Superior temporal gyrus (tissue), 1 donor: ENCODE results near the gene FICD.
"Not testable (repeated sequence)": the region's sequence is repeated elsewhere in the genome, so short reads cannot be mapped to it uniquely, and the experiment has no call there.

Experiments used
- DNase-seq: peaks from one replicate; pipeline ENCODE4 v3.0.0-alpha.2; 2016; ENCODE audit errors: extremely low spot score

FICD gene

DNA sequence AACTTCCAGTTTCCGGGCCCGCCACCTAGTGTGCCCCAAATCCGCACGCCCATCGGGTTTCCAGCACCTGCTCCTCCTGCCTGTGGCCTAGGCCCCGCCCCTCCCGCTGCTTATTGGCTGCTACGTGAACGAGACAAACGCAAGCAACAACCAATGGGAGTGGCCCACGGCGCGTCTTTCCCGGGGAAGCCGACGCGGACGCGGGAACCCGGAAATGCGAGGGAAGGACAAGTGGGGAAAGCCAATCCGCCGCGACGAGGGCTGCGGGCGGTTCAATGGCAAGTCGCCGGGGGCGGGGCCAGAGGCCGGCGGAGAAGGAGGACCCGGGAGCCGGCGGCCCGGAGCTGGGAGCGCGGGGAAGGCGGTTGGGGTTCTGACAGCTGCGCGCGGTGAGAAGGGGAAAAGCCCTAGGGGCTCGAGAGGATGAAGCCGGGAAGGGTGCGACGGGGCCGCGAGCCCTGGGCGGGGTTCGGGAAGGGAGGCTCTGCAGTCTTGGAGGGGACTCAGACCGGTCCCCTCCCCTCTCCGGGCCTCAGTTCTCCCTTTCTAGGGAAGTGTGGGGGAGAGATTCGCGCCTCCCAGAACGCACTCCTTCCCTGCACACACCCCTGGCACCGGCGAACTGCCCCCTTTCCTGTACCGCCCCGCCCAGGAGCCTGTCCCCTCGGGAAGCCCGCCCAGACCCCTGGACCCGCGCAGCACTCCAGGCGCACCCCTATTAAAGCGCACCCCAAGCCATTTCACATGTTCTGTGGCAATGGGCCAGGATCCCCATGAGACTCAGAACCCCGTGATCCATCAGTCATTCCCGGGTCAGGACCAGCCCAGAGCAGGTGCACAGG is at the start of gene FICD:
TSS of gene FICD (plus strand) at position 305 of the 842 bp plus-strand sequence. CDS start 1,696 bp downstream, outside the sequence.
- DNase-seq: peak; percentile 99

DNA sequence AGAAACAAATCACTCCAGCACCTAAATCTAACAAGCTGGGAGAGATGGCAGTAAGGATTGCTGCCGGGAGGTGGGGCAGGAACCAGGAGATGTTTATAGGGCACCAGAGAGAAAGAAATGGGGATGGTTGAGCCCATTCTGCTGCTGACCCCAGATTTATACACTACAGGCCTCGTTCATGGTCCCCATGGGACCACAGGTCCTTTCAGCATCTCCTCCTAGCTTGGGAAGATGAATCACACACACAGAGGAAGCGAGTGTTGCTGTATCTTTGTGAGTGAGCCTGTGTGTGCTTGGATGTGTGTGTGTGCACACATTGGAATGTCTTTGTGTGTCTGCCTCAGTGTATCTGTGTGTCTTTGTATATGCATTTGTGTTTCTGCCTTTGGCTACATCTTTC is 49.7 kb upstream of the FICD start:
- DNase-seq: no peak

DNA sequence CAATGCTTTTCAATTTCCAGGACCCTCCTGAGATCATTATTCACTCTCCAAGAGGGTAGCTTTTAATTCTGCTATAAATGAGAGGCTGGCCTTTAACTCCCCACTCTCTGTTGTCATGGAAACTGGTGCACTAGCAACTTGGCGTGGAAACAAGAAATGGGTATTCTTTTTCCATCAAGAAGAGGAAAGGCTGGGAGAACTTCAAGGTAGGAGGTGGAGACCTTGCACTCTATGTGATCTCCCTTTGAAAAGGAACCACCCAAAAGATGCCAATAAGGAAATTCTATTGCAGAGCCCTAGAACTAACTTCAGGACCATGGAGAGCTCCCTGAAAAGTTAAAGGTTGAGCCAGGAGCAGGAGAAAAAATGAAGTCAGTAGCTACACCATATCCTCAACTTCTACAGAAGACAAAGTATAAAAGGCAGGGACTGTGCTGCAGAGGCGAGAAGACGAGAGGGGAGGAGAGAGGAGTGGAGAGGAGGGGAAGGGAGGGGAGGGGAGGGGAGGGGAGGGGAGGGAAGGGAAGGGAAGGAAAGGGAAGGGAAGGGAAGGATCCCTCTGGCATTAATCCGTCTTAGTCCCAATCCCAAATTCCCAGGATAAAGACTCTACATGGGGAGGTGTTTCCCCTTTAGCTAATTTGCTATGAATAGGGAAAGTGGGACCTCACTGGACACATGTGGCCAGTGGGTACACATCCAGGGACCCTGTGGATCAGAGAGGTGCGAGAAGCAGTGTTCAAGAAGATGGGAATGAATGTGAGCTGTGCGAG is 46.7 kb upstream of the FICD start:
- no peak for DNase-seq

DNA sequence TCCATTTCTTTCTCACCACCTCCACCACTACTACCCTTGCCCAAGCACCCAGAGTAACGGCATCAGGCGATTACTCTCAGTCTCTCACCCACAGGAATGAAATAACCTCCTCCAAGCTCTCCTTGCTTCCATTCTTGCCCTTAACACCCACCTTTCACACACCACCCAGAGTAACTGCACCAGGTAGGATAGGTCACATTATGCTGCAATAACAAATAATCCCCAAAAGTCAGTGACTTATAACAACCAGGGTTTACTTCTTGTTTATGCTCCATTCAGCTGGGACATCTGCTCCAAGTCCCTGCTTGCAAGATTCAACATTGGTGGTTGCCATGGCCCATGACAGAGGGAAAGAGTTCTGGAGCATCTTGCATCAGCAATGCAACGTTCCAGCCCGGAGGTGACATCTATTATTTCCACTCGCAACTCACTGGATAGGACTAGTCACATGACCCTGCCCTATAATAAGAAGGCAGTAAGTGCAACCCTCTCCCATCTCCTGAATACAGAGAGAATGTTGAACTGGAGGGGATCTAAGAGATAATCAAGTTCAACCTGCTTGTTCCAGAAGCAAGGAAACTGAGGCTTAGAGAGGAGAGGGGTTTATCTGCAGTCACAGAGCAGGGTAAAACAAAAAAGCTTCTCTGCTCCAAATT is 41.5 kb upstream of the FICD start:
- DNase-seq: no peak

DNA sequence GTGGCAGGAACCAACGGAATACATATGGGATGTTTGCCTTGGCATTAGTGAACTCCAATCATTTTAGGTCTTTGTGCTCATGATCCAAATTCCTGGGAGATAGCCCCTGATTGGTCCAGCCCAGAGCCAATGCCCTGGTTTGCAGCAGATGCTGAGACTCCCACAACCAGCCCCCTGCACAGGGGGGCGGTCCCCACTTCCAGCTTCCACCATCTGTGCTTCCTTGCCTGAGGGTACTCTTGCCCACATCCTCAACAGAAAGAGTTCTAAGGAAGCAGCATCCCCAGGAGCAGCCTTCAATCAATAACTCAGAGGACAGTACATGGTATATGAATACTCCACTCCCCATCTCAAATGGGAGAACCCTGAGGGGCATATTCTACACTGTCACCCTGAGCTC is 39.7 kb upstream of the FICD start:
- DNase-seq: no peak

DNA sequence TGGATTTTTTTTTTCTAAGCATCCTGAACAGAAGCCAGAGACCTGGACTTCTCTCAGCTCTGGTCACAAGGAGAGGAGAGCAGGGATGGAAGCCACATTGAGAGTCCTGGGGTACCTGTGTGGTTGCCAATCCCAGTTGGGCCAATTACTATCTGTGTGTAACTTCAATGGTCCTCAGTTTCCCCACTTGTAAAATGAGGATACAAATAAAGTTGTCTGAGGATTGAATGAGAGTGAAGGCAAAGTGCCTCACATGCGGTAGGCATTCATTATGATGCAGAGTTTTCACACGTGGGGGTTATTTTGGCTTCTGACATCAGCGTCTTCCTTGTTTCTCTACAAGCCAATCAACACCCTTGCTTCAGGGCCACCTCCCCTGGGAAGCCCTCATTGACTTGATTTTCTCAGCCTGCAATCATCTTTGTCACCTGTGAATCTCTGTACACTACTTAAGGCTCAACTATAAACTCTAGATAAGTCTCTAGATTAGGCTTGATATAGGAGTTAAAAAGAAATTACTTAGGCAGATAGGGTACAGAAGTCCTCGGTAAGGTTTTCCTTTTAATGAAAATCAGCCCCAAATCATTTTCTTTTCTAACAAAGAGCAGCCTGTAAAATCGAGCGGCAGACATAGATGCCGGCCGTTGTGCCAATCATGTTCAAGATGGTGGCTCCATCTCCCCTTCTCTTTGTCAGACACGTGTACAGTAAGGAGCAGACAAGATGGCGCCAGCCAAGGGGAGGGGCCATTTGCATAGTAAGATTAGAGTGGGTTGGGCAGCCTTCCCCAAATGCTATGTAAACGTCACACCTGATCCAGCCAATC is 37.8 kb upstream of the FICD start:
- no peak for DNase-seq

DNA sequence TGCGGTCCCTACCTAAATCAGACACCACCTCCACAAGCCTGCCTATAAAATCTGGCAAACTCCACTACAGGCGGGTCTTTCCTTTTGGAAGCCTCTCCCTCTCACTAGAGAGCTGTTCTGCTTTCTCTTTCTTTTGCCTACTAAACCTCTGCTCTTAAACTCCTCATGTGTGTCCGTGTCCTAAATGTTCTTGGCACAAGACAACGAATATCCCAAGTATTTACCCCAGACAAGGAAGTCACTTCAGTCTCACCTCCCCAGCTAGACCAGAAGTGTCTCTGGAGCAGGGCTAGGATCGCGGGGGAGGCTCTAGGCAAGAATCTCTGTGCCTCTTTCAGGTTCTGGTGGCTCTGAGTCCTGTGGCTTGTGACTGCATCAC is 37.2 kb upstream of the FICD start:
- no peak for DNase-seq

DNA sequence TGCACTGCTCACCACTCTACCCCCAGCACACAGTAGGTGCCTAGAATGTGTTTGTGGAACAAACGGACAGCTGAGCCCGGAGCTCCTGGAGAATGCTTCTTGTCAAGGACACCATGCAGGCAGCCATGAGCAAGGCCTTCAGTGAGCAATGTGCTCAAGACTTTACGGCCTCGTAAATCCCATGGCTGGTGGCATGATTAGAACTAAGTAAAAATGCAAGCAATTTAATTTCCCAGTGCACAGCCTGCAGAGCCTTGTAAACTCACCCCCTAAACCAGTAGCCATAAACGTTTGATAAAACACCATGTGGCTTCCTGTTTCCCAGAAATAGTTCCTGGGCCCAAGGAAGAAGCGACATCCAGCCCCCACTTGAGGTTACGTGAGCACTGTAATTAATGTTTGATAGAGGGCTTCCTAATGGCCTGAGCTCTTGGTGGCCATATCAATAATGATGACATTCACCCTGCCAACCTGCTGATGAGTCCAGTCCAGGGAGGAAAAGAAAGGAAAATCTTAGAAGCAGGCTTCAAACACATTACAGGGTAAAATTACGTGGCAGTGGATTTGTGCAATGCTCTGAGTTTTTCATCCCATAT is 36.4 kb upstream of the FICD start:
- no peak for DNase-seq

DNA sequence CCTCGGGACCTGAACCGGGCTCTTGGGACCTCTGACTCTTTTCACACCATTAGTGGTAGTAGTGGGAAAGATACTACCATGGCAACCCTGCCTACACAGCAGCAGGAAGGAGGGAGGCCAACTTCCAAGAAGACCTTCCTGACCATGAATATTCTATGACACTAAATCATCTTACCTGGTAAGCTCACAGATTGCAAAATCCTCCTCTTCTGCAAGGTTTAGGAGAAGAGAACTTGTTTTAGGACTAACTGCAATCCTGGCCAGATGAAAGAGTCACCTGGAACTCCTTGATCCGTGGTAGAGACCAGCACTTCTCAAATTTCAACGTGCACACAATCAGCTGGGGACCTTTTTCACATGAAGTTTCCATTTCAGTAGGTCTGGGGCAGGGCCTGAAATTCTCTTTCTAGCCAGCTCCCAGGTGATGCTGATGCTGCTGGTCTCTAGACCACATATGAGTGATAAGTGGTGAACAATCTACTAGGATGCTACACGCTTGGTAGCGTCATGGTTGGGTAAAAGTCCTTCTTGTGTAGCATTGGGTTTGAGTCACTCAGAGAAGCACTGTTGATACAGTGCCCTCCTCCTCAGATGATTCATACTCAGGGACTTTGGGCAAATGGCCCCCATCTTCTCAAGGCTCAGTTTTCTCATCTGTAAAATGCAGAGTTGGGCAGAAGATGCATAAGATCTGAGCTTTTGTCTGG is 35.6 kb upstream of the FICD start:
- no peak for DNase-seq

DNA sequence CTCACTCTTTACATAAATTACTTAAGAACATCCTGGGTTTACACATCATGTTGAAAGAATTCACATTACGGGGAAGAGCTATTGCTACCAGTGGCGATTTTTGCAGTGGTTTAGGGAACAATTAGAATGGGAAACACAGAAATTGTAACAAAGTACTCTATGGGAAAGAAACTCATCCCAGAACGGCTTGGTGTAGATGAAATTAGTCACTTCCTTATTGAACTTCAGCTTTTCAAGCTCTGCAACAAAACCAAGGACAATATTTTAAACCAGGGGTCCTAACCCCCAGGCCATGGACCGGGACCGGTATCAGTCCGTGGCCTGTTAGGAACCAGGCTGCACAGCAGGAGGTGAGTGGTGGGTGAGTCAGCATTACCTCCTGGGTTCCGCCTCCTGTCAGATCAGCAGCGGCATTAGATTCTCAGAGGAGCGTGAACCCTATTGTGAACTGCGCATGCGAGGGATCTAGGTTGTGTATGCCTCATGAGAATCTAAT is 32.3 kb upstream of the FICD start:
- no peak for DNase-seq

DNA sequence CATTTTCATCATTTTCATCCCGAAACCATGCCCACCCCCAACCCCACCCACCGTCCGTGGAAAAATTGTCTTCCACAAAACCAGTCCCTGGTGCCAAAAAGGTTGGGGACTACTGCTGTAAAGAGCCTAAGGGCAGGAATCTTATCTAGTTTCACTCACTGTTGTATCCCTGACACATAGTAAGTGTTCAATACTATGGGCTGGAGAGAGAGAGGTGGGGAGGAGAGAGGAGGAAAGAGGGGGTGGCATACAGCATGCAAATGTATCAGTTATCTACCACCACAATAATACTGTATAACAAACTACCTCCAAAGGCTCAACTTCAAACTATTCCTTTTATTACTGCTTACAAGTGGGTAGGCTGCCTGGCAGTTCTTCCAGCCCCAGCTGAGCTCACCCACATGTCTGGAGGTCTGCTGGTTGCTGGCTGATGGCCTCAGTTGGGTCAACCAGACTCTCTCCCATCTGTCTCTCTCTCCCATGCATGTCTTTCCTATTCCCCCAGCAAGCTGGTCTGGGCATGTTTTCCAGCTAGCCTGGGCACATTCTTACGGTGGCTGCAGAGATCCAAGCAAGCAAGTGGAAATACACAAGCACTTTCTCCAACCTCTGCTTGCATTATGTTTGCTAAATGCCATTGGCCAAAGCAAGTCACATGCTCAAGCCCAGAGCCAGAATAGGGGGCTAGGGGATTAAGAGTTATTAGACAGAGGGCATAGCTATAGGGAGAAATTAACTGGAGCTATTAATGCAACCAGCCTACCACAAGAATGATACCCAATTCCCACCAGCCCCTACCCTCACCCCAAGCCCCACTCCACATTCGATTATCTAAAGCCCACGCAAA is 31.6 kb upstream of the FICD start:
- no peak for DNase-seq

DNA sequence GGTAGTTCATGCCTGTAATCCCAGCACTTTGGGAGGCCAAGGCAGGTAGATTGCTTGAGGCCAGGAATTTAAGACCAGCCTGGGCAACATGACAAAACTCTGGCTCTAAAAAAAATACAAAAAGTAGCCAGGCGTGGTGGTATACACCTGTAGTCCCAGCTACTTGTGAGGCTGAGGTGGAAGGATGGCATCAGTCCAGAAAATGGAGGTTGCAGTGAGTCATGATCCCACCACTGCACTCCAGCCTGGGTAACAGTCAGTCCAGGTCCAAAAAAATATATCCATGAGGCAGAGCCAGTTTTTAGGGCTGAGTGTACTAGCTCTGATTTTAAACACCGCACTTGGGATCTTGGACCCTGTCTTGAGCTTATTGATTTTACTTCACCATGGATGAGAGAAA is 30.6 kb upstream of the FICD start:
- no peak for DNase-seq

DNA sequence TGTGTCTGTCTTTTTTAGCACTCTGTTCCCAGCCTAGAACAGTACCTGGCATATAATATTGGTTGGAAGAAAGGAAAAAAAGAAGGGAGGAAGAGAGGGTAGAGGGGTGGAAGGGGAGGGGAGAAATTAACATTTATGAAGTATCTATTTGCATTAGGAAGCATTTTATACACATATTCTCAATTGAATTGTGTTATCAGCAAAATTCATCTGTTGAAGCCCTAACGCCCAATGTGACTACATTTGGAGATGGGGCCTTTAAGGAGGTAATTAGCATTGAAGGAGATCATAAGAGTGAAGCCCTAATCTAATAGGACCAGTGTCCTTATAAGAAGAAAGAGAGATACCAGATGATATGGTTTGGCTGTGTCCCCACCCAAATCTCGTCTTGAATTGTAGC is 30.2 kb upstream of the FICD start:
- no peak for DNase-seq

DNA sequence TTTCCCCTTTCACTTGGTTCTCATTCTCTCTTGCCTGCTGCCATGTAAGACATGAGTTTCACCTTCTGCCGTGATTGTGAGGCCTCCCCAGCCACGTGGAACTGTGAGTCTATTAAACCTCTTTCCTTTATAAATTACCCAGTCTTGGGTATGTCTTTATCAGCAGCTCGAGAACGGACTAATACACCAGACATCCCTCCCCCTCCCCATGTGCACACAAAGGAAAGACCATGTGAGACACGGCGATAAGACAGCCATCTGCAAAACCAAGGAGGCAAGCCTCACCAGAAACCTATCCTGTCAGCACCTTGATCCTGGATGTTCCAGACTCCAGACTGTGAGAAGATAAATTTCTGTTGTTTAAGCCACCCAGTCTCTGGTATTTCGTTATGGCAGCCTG is 29.7 kb upstream of the FICD start:
- DNase-seq: not testable (repeated sequence)

DNA sequence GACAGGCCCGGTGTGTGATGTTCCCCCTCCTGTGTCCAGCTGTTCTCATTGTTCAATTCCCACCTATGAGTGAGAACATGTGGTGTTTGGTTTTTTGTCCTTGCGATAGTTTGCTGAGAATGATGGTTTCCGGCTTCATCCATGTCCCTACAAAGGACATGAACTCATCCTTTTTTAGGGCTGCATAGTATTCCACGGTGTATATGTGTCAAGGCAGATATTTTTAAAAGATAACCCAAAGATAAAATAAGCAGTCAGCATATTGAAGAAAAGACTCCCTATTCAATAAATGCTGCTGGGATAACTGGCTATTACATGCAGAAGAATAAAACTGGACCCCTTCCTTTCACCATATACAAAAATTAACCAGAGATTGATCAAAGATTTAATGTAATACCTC is 28.0 kb upstream of the FICD start:
- not testable (repeated sequence) for DNase-seq

DNA sequence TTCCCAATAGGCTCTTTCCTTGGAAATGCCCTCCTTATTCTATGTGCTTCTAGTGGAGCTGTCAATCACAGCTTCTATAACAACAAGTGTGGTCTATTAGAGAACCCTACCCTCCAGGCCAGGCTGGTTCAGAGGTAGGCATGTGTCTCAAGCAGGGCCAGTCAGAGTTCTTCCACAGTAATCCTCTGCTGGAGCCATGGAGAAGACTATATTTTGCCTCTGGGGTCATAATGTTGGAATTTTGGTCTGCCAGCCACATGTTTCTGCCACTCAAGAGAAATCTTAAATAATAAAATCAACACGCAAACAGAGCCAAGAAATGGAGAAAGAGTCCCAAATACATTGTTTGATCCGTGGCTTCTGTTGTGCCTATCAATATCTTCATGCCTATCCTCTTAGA is 23.8 kb upstream of the FICD start:
- DNase-seq: no peak

DNA sequence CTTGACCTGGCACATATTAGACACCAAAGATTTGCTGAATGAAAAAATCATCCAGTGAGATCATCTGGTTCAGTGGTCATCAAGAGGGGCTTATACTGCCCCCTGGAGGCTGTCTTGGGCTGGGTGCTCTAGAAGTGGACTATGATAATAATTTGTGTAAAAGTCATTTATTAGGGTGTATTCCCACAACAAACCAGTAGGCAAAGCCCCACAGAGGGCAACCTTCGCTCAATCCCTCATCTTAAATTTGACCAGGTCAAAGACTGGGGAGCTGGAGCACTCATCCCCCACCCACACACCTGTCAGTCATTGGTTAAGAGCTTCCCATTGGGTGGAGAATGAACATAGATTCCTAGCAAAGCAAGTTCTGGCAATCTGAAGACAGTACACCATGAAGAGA is 20.0 kb upstream of the FICD start:
- no peak for DNase-seq

DNA sequence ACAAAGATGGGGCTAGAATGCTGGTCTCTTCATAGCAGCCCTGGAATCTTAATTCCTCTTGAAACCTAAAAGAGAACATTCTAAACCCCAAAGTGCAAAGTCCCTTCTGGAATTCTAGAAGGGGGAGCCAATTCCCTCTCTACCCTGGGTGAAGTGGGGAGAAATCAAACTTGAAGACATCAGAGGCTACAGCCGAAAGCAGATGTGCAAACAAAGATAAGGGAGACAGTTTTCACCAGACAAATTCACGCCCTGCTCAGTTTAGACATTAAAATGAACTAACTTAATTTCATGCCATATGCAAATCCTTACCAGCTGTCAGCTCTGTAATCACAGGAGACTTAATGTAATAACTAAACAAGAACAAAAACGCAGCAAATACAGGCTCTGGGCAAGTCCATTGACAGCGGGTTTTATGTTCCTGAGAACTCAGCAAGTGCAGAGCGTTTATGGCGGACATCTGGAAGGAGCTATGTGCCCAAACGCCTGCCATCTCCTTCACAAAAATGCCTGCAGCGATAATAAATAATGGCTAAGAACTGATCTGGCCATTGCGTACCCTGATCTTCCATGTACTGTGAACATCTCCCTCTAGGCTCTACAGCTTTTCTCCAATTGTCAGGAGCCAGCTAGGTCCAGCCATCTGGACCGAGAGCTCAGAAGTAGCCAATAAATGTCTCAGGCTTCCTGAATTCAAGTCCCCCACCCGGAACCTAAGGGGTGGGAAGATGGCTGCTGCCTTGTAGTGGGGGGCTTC is 19.1 kb upstream of the FICD start:
- DNase-seq: no peak

DNA sequence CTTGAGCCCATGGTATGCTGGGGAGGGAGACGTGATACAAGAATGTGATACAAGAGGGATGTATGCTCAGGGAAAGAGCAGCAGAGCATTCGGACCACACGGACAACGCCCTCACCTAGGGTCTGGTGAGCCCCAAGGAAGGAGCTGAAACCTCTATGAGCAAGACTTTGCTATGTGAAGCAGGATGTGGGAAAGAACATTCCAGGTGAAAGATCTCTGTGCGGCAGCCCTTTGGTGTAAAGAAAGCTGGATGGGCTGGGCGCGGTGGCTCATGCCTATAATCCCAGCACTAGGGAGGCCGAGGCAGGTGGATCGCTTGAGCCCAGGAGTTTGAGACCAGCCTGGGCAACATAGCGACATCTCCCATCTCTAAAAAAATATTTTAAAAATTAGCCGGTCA is 16.9 kb upstream of the FICD start:
- DNase-seq: no peak
